Endodermal cell (in vitro differentiated cells): ENCODE data around the gene MYO1F. TPM values are rescaled to one million over a fixed set of nuclear protein-coding genes. Genes with fewer than 3 reads are reported as not detected.

Experiments used
- DNase-seq: peaks from one replicate; pipeline ENCODE4 v3.0.0-alpha.2; 2017
- H3K27ac ChIP-seq: 2 replicates; pipeline ENCODE4 v1.5.1; 2013; ENCODE audit warnings: mild to moderate bottlenecking, low read depth, low read length, moderate library complexity
- H3K27me3 ChIP-seq: 2 replicates; pipeline ENCODE4 v1.6.1; 2013; ENCODE audit warnings: mild to moderate bottlenecking, low read length, moderate library complexity; ENCODE audit not compliant: insufficient read depth, control insufficient read depth, poor library complexity, severe bottlenecking
- H3K36me3 ChIP-seq: 2 replicates; pipeline ENCODE4 v1.7.0; 2013; ENCODE audit warnings: mild to moderate bottlenecking, low read length, moderate library complexity; ENCODE audit not compliant: control insufficient read depth, insufficient read depth
- H3K4me1 ChIP-seq: one replicate; pipeline ENCODE4 v1.7.0; 2013; ENCODE audit warnings: low read length; ENCODE audit not compliant: control insufficient read depth, insufficient read depth
- H3K4me3 ChIP-seq: 2 replicates; pipeline ENCODE4 v1.5.1; 2013; ENCODE audit warnings: mild to moderate bottlenecking, low read length, moderate library complexity
- H3K9ac ChIP-seq: 2 replicates; pipeline ENCODE4 v1.6.1; 2013; ENCODE audit warnings: mild to moderate bottlenecking, low read length, moderate library complexity; ENCODE audit not compliant: poor library complexity, severe bottlenecking; ENCODE audit errors: extremely low read depth
- H3K9me3 ChIP-seq: 2 replicates; pipeline ENCODE4 v1.6.1; 2013; ENCODE audit warnings: mild to moderate bottlenecking, low read length, moderate library complexity; ENCODE audit not compliant: control insufficient read depth
- H3K27ac Mint-ChIP-seq: 2 replicates; pipeline ENCODE4 v1.8.0; 2020; ENCODE audit warnings: mixed read lengths
- H3K27me3 Mint-ChIP-seq: 2 replicates; pipeline ENCODE4 v1.8.0; 2021; ENCODE audit warnings: mild to moderate bottlenecking, mixed read lengths; ENCODE audit not compliant: insufficient read depth
- H3K36me3 Mint-ChIP-seq: 2 replicates; pipeline ENCODE4 v1.8.0; 2020; ENCODE audit warnings: low read depth, mixed read lengths
- H3K4me1 Mint-ChIP-seq: 2 replicates; pipeline ENCODE4 v1.8.0; 2020; ENCODE audit warnings: mixed read lengths
- H3K4me3 Mint-ChIP-seq: 2 replicates; pipeline ENCODE4 v1.8.0; 2020; ENCODE audit warnings: mild to moderate bottlenecking, moderate library complexity, mixed read lengths
- H3K9me3 Mint-ChIP-seq: 2 replicates; pipeline ENCODE4 v1.8.0; 2020; ENCODE audit warnings: mild to moderate bottlenecking, mixed read lengths
- WGBS, 2 experiments: methylation state at CpG; one replicate each; pipeline versions ENCODE4 v1.1.5 to v1.1.7; 2013; ENCODE audit warnings: missing lambda C conversion rate in 2 of 2, mixed read lengths in 1 of 2; ENCODE audit not compliant: insufficient coverage in 1 of 2, insufficient read length in 1 of 2; 5-methylcytosine and 5-hydroxymethylcytosine counted together
- total RNA-seq, 2 donors: library from RNA; stranded (reverse); fragmentation: NEBNext Ultra II Directional in 1 of 2; extraction: Animal tissue kit (Norgen Biotek cat#: 25700) in 1 of 2; gene quantifications; 2 replicates in 1 of 2; 3 replicates in 1 of 2; pipeline ENCODE4 v1.2.1, GENCODE V29; 2021
- TF ChIP-seq, protein P1 (sequence below): fragments of 200-600 bp; sonication (generic); conservative IDR thresholded peaks from 2 replicates; pipeline ENCODE4 v1.5.0; 2021; ENCODE audit warnings: antibody characterized with exemption, mild to moderate bottlenecking

The MYO1F gene
- total RNA-seq, 2 donors from 2014 or later: 0.57 to 1.1 TPM

DNA sequence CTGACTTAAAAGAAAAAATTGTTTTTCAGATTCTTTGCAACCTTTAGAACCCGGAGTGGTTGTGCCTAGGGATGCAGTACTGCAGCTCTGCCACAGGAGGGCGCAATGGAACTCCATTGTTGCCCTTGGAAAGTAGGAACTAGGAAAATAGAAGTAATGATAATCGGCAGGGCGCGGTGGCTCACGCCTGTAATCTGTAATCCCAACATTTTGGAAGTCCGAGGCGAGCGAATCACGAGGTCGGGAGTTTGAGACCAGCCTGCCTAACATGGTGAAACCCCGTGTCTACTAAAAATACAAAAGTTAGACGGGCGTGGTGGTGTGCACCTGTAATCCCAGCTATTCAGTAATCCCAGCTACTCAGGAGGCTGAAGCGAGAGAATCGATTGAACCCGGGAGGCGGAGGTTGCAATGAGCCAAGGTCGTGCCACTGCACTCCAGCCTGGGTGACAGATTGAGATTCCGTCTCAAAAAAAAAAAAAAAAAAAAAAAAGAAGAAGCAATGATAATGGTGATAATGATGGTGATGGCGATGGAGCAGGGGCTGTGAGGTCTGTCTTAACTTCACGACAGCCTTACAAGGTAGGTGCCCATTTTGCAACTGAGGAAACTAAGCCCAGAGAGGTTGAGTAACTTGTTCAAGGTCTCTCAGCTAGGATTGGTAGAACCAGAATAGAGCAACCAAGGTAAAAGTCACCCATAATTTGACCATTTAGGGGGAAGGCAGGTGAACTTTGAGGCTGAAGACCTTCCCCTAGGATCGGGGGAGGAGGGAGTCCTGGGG, 38.8 kb upstream of the MYO1F start:
- peaks cover 5% of the 10 kb centered on the region for H3K27me3 Mint-ChIP-seq
- no peak overlapping the region for H3K4me3 Mint-ChIP-seq
- TF ChIP-seq, protein P1, sequence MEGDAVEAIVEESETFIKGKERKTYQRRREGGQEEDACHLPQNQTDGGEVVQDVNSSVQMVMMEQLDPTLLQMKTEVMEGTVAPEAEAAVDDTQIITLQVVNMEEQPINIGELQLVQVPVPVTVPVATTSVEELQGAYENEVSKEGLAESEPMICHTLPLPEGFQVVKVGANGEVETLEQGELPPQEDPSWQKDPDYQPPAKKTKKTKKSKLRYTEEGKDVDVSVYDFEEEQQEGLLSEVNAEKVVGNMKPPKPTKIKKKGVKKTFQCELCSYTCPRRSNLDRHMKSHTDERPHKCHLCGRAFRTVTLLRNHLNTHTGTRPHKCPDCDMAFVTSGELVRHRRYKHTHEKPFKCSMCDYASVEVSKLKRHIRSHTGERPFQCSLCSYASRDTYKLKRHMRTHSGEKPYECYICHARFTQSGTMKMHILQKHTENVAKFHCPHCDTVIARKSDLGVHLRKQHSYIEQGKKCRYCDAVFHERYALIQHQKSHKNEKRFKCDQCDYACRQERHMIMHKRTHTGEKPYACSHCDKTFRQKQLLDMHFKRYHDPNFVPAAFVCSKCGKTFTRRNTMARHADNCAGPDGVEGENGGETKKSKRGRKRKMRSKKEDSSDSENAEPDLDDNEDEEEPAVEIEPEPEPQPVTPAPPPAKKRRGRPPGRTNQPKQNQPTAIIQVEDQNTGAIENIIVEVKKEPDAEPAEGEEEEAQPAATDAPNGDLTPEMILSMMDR: peak; percentile 98
- H3K9ac ChIP-seq: no peak overlapping the region
- 54 to 57% methylated on average over 17 to 23 of the region's 23 CpGs for WGBS, 2 experiments
- no peaks in the 10 kb centered on the region for H3K9me3 Mint-ChIP-seq
- H3K9me3 ChIP-seq: no peaks in the 10 kb centered on the region
- H3K36me3 Mint-ChIP-seq: no peaks in the 10 kb centered on the region
- H3K27me3 ChIP-seq: no peaks in the 10 kb centered on the region
- no peak overlapping the region for H3K27ac ChIP-seq
- no peak overlapping the region for H3K4me3 ChIP-seq
- H3K4me1 Mint-ChIP-seq: peaks cover 3% of the 10 kb centered on the region
- H3K4me1 ChIP-seq: no peaks in the 10 kb centered on the region
- H3K36me3 ChIP-seq: no peaks in the 10 kb centered on the region
- DNase-seq: peak; percentile 90
- H3K27ac Mint-ChIP-seq: no peak overlapping the region

DNA sequence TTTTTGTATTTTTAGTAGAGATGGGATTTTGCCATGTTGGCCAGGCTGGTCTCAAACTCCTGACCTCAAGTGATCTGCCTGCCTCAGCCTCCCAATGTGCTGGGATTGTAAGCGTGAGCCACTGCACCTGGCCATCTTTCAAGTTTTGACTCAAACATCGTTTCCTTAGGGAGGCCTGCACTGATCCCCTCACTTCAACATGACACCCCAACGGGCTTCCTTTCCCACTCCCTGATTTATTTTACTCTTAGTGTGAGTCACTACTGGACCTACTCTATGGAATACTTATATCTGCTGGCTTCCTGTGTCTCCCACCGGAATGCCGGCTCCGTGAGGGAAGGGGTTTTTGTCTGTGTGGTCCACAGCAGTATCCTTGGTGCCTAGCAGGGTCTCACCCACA, 37.8 kb upstream of the MYO1F start:
- Histone ChIP-seq H3K9ac (no peak overlapping the region), H3K4me1 (no peaks in the 10 kb centered on the region), H3K27me3 (no peaks in the 10 kb centered on the region), H3K4me3 (no peak overlapping the region), H3K27ac (no peak overlapping the region), H3K36me3 (no peaks in the 10 kb centered on the region), H3K9me3 (no peaks in the 10 kb centered on the region)
- Mint-ChIP-seq H3K4me3 (no peak overlapping the region), H3K36me3 (no peaks in the 10 kb centered on the region), H3K27me3 (peaks cover 5% of the 10 kb centered on the region), H3K27ac (no peak overlapping the region), H3K4me1 (peaks cover 4% of the 10 kb centered on the region), H3K9me3 (no peaks in the 10 kb centered on the region)
- TF ChIP-seq, protein P1: no peak
- WGBS, 2 experiments: 83 to 85% methylated on average over 5 to 6 of the region's 6 CpGs
- no peak for DNase-seq

DNA sequence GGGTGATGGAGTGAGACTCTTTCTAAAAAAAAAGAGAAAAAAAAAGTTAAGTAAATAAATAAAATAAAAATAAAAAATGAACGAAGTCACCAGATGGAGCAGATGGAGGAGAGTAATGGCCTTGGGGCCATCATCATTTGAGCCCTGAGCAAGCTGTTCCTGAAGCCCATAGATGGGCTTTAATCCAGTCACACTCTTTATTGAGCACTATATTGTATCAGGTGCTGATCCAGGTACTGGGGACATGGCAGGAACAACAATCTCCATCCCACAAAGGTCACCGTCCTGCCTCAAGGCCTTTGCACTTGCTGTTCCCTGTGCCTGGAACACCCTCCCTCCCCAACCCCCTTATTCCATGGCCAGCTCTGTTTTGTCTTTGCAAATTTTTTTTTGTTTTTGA, 37.2 kb upstream of the MYO1F start:
- Histone ChIP-seq H3K36me3 (no peaks in the 10 kb centered on the region), H3K27ac (no peak overlapping the region), H3K9me3 (no peaks in the 10 kb centered on the region), H3K4me1 (no peaks in the 10 kb centered on the region), H3K9ac (no peak overlapping the region), H3K4me3 (no peak overlapping the region), H3K27me3 (no peaks in the 10 kb centered on the region)
- WGBS, 2 experiments: 88% methylated on average over 2 of the region's 2 CpGs; no CpG with 5 or more reads in 1 of the 2 experiments
- H3K27ac Mint-ChIP-seq: no peak overlapping the region
- H3K9me3 Mint-ChIP-seq: no peaks in the 10 kb centered on the region
- H3K27me3 Mint-ChIP-seq: peaks cover 5% of the 10 kb centered on the region
- H3K4me3 Mint-ChIP-seq: no peak overlapping the region
- no peaks in the 10 kb centered on the region for H3K36me3 Mint-ChIP-seq
- H3K4me1 Mint-ChIP-seq: peaks cover 9% of the 10 kb centered on the region
- DNase-seq: no peak
- TF ChIP-seq, protein P1: no peak
